ENCODE data around the gene PLXNA2. TPM values are rescaled to one million over a fixed set of nuclear protein-coding genes. Genes with fewer than 3 reads are reported as not detected.

Gene PLXNA2
- polyA plus RNA-seq, 2 of the 4 experiments (the other 2 are of a cell fraction) = 0.36 to 0.87 TPM

DNA sequence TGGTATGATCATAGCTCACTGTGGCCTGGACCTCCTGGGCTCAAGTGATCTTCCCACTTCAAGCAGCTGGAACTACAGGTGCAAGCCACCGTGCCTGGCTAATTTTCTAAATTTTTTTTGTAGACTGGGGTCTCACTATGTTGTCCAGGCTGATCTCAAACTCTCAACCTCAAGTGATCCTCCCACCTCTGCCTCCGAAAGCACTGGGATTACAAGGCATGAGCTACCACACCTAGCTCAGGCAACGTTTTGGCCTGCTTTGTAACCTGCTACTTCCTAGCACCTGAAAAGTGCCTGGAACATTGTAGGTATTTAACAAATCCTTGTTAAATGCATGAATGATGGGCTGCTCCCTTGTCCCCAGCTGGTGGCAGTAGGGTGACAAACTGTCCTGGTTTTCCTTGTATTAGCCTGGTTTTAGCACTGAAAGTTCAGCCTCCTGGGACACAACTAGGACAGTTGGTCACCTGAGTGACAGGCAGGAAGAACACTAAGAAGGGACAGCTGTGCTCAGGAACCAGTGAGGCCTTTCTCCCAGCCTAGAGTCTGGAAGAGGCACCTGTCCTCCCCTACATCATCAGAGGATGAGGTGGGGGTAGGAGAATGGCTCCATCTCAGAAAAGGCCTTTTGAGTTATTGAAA is 244.8 kb downstream of the PLXNA2 start:
- ATAC-seq = no peak
- Histone ChIP-seq H3K4me3 (no peak overlapping the region), H3K9me3 (no peaks in the 10 kb centered on the region), H3K4me2 (no peak overlapping the region), H3K4me1 (no peaks in the 10 kb centered on the region), H3K27ac (no peak overlapping the region)
- ChIA-PET POLR2A (no interaction called here), CTCF (interaction anchor here (1.2 to 3.9 kb wide), 9 partner anchors 9 to 176 kb away, joined by 3 to 32 read pairs (median 5); no protein-coding TSS in a partner anchor)
- no peak for FAIRE-seq
- 47% methylated on average over 3 of the region's 3 CpGs for WGBS (ENCODE audit: missing lambda C conversion rate)
- TF ChIP-seq MAZ (IDR thresholded peaks at IDR 0.05; ENCODE audit: borderline replicate concordance, low read depth, low read length) (no peak), ATOH8 (CRISPR knock-in tag; IDR thresholded peaks at IDR 0.05; ENCODE audit: low read depth) (no peak), CBX8 (IDR thresholded peaks at IDR 0.05) (no peak), E2F6 (IDR thresholded peaks at IDR 0.05; ENCODE audit: borderline replicate concordance, low read depth) (no peak), NR3C1 (IDR thresholded peaks at IDR 0.05) (no peak), RCOR1 (IDR thresholded peaks at IDR 0.05; ENCODE audit: low read depth, low read length) (no peak), EHF (CRISPR knock-in tag; IDR thresholded peaks at IDR 0.05) (no peak), CHD2 (IDR thresholded peaks at IDR 0.05; ENCODE audit: low read length, partially characterized antibody) (no peak), EP300 (IDR thresholded peaks at IDR 0.05) (no peak), RARB (CRISPR knock-in tag; IDR thresholded peaks at IDR 0.05) (no peak), ESRRA (IDR thresholded peaks at IDR 0.05; ENCODE audit: borderline replicate concordance, low read length) (no peak)
- TF ChIP-seq, protein P1, sequence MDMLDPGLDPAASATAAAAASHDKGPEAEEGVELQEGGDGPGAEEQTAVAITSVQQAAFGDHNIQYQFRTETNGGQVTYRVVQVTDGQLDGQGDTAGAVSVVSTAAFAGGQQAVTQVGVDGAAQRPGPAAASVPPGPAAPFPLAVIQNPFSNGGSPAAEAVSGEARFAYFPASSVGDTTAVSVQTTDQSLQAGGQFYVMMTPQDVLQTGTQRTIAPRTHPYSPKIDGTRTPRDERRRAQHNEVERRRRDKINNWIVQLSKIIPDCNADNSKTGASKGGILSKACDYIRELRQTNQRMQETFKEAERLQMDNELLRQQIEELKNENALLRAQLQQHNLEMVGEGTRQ (IDR thresholded peaks at IDR 0.05) = no peak
- TF ChIP-seq, protein P2, sequence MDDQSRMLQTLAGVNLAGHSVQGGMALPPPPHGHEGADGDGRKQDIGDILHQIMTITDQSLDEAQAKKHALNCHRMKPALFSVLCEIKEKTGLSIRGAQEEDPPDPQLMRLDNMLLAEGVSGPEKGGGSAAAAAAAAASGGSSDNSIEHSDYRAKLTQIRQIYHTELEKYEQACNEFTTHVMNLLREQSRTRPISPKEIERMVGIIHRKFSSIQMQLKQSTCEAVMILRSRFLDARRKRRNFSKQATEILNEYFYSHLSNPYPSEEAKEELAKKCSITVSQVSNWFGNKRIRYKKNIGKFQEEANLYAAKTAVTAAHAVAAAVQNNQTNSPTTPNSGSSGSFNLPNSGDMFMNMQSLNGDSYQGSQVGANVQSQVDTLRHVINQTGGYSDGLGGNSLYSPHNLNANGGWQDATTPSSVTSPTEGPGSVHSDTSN (IDR thresholded peaks at IDR 0.05) = no peak
- no peak for DNase-seq (ENCODE audit: low read depth in 1 of 2, low spot score in 1 of 2)

GRCh38 chr1:207998691-207999090 is 245.5 kb downstream of the PLXNA2 start:
- CTCF ChIA-PET = interaction anchor here (1.0 to 3.9 kb wide), 14 partner anchors 10 to 246 kb away, joined by 3 to 32 read pairs (median 7); partner anchors contain the start of gene PLXNA2
- DNase-seq (ENCODE audit: low read depth in 1 of 2, low spot score in 1 of 2) = no peak
- no peak for FAIRE-seq
- H3K27ac ChIP-seq = no peak overlapping the region
- POLR2A ChIA-PET = no interaction called here
- H3K9me3 ChIP-seq = 0 out of 3 replicates have a peak, but pooled peaks cover 4% of the 10 kb centered on the region
- TF ChIP-seq REST (IDR thresholded peaks at IDR 0.05) (no peak), CEBPB (IDR thresholded peaks at IDR 0.05) (no peak), FOXS1 (CRISPR knock-in tag; IDR thresholded peaks at IDR 0.05) (no peak), TFCP2L1 (CRISPR knock-in tag; IDR thresholded peaks at IDR 0.05) (no peak), EHMT2 (IDR thresholded peaks at IDR 0.05; ENCODE audit: low read depth) (no peak), GATA3 (IDR thresholded peaks at IDR 0.05; ENCODE audit: borderline replicate concordance) (no peak), RFX5 (IDR thresholded peaks at IDR 0.05) (no peak), NR3C1 (IDR thresholded peaks at IDR 0.05) (no peak), NPAS2 (CRISPR knock-in tag; IDR thresholded peaks at IDR 0.05; ENCODE audit: borderline replicate concordance) (no peak), HOXB13 (CRISPR knock-in tag; IDR thresholded peaks at IDR 0.05; ENCODE audit: low read depth) (no peak), HEYL (CRISPR knock-in tag; IDR thresholded peaks at IDR 0.05) (no peak)
- TF ChIP-seq, protein P3, sequence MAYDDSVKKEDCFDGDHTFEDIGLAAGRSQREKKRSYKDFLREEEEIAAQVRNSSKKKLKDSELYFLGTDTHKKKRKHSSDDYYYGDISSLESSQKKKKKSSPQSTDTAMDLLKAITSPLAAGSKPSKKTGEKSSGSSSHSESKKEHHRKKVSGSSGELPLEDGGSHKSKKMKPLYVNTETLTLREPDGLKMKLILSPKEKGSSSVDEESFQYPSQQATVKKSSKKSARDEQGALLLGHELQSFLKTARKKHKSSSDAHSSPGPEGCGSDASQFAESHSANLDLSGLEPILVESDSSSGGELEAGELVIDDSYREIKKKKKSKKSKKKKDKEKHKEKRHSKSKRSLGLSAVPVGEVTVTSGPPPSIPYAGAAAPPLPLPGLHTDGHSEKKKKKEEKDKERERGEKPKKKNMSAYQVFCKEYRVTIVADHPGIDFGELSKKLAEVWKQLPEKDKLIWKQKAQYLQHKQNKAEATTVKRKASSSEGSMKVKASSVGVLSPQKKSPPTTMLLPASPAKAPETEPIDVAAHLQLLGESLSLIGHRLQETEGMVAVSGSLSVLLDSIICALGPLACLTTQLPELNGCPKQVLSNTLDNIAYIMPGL (CRISPR knock-in tag; IDR thresholded peaks at IDR 0.05; ENCODE audit: borderline replicate concordance) = no peak
- 74% methylated on average over 2 of the region's 2 CpGs for WGBS (ENCODE audit: missing lambda C conversion rate)
- no peak for ATAC-seq
- no peak overlapping the region for H3K4me3 ChIP-seq
- no peak overlapping the region for H3K4me2 ChIP-seq
- H3K4me1 ChIP-seq = no peaks in the 10 kb centered on the region
